ENCODE data around the gene C1orf21.

C1orf21 gene

GRCh38 chr1:184614667-184615066 is 227.8 kb downstream of the C1orf21 start:
- Histone ChIP-seq H3K4me1 (ENCODE audit: control insufficient read depth, insufficient read depth, low read length, poor library complexity, severe bottlenecking) (no peaks in the 10 kb centered on the region), H3K27ac (ENCODE audit: insufficient read depth, low read length, poor library complexity, severe bottlenecking) (no peak overlapping the region), H3K36me3 (ENCODE audit: control insufficient read depth, insufficient read depth, low read length) (no peaks in the 10 kb centered on the region), H3K27me3 (replicated peaks; ENCODE audit: control insufficient read depth, insufficient read depth, low read length, poor library complexity, severe bottlenecking) (no peaks in the 10 kb centered on the region), H3K9me3 (ENCODE audit: control insufficient read depth, low read length) (no peaks in the 10 kb centered on the region), H3K4me3 (ENCODE audit: insufficient read depth, low read depth, low read length, poor library complexity, severe bottlenecking) (no peak overlapping the region)
- no peak for DNase-seq

- no peak for DNase-seq
- H3K4me1 ChIP-seq (ENCODE audit: control insufficient read depth, insufficient read depth, low read length, poor library complexity, severe bottlenecking): no peaks in the 10 kb centered on the region
- no peaks in the 10 kb centered on the region for H3K27me3 ChIP-seq (replicated peaks; ENCODE audit: control insufficient read depth, insufficient read depth, low read length, poor library complexity, severe bottlenecking)
- H3K4me3 ChIP-seq (ENCODE audit: insufficient read depth, low read depth, low read length, poor library complexity, severe bottlenecking): no peak overlapping the region
- H3K36me3 ChIP-seq (ENCODE audit: control insufficient read depth, insufficient read depth, low read length): no peaks in the 10 kb centered on the region
- no peak overlapping the region for H3K27ac ChIP-seq (ENCODE audit: insufficient read depth, low read length, poor library complexity, severe bottlenecking)
- no peaks in the 10 kb centered on the region for H3K9me3 ChIP-seq (ENCODE audit: control insufficient read depth, low read length)
Measured at GRCh38 chr1:184615301-184615700, 228.5 kb downstream of the C1orf21 start.

- Histone ChIP-seq H3K9me3 (ENCODE audit: control insufficient read depth, low read length) (no peaks in the 10 kb centered on the region), H3K4me3 (ENCODE audit: insufficient read depth, low read depth, low read length, poor library complexity, severe bottlenecking) (no peak overlapping the region), H3K4me1 (ENCODE audit: control insufficient read depth, insufficient read depth, low read length, poor library complexity, severe bottlenecking) (no peaks in the 10 kb centered on the region), H3K27me3 (replicated peaks; ENCODE audit: control insufficient read depth, insufficient read depth, low read length, poor library complexity, severe bottlenecking) (no peaks in the 10 kb centered on the region), H3K36me3 (ENCODE audit: control insufficient read depth, insufficient read depth, low read length) (no peaks in the 10 kb centered on the region), H3K27ac (ENCODE audit: insufficient read depth, low read length, poor library complexity, severe bottlenecking) (no peak overlapping the region)
- DNase-seq: no peak
Measured at GRCh38 chr1:184616504-184616903, 229.7 kb downstream of the C1orf21 start.

GRCh38 chr1:184617433-184618029 is 230.7 kb downstream of the C1orf21 start:
- Histone ChIP-seq H3K27ac (ENCODE audit: insufficient read depth, low read length, poor library complexity, severe bottlenecking) (no peak overlapping the region), H3K27me3 (replicated peaks; ENCODE audit: control insufficient read depth, insufficient read depth, low read length, poor library complexity, severe bottlenecking) (no peaks in the 10 kb centered on the region), H3K4me3 (ENCODE audit: insufficient read depth, low read depth, low read length, poor library complexity, severe bottlenecking) (no peak overlapping the region), H3K36me3 (ENCODE audit: control insufficient read depth, insufficient read depth, low read length) (no peaks in the 10 kb centered on the region), H3K4me1 (ENCODE audit: control insufficient read depth, insufficient read depth, low read length, poor library complexity, severe bottlenecking) (no peaks in the 10 kb centered on the region), H3K9me3 (ENCODE audit: control insufficient read depth, low read length) (no peaks in the 10 kb centered on the region)
- no peak for DNase-seq

- no peaks in the 10 kb centered on the region for H3K4me1 ChIP-seq (ENCODE audit: control insufficient read depth, insufficient read depth, low read length, poor library complexity, severe bottlenecking)
- no peak for DNase-seq
- H3K27ac ChIP-seq (ENCODE audit: insufficient read depth, low read length, poor library complexity, severe bottlenecking): no peak overlapping the region
- H3K9me3 ChIP-seq (ENCODE audit: control insufficient read depth, low read length): no peaks in the 10 kb centered on the region
- no peaks in the 10 kb centered on the region for H3K27me3 ChIP-seq (replicated peaks; ENCODE audit: control insufficient read depth, insufficient read depth, low read length, poor library complexity, severe bottlenecking)
- H3K36me3 ChIP-seq (ENCODE audit: control insufficient read depth, insufficient read depth, low read length): no peaks in the 10 kb centered on the region
- H3K4me3 ChIP-seq (ENCODE audit: insufficient read depth, low read depth, low read length, poor library complexity, severe bottlenecking): no peak overlapping the region
Measured at GRCh38 chr1:184618851-184619250, 232.0 kb downstream of the C1orf21 start.

GRCh38 chr1:184620469-184620868 is 233.6 kb downstream of the C1orf21 start:
- no peak for DNase-seq
- H3K4me3 ChIP-seq (ENCODE audit: insufficient read depth, low read depth, low read length, poor library complexity, severe bottlenecking): no peak overlapping the region
- no peaks in the 10 kb centered on the region for H3K9me3 ChIP-seq (ENCODE audit: control insufficient read depth, low read length)
- H3K27me3 ChIP-seq (replicated peaks; ENCODE audit: control insufficient read depth, insufficient read depth, low read length, poor library complexity, severe bottlenecking): no peaks in the 10 kb centered on the region
- no peaks in the 10 kb centered on the region for H3K4me1 ChIP-seq (ENCODE audit: control insufficient read depth, insufficient read depth, low read length, poor library complexity, severe bottlenecking)
- H3K36me3 ChIP-seq (ENCODE audit: control insufficient read depth, insufficient read depth, low read length): no peaks in the 10 kb centered on the region
- H3K27ac ChIP-seq (ENCODE audit: insufficient read depth, low read length, poor library complexity, severe bottlenecking): no peak overlapping the region

- H3K27ac ChIP-seq (ENCODE audit: insufficient read depth, low read length, poor library complexity, severe bottlenecking): no peak overlapping the region
- H3K9me3 ChIP-seq (ENCODE audit: control insufficient read depth, low read length): no peaks in the 10 kb centered on the region
- no peaks in the 10 kb centered on the region for H3K36me3 ChIP-seq (ENCODE audit: control insufficient read depth, insufficient read depth, low read length)
- no peaks in the 10 kb centered on the region for H3K27me3 ChIP-seq (replicated peaks; ENCODE audit: control insufficient read depth, insufficient read depth, low read length, poor library complexity, severe bottlenecking)
- no peak for DNase-seq
- H3K4me3 ChIP-seq (ENCODE audit: insufficient read depth, low read depth, low read length, poor library complexity, severe bottlenecking): no peak overlapping the region
- H3K4me1 ChIP-seq (ENCODE audit: control insufficient read depth, insufficient read depth, low read length, poor library complexity, severe bottlenecking): no peaks in the 10 kb centered on the region
Measured at GRCh38 chr1:184621260-184621659, 234.4 kb downstream of the C1orf21 start.

- no peak for DNase-seq
- Histone ChIP-seq H3K27me3 (replicated peaks; ENCODE audit: control insufficient read depth, insufficient read depth, low read length, poor library complexity, severe bottlenecking) (no peaks in the 10 kb centered on the region), H3K36me3 (ENCODE audit: control insufficient read depth, insufficient read depth, low read length) (no peaks in the 10 kb centered on the region), H3K9me3 (ENCODE audit: control insufficient read depth, low read length) (no peaks in the 10 kb centered on the region), H3K4me3 (ENCODE audit: insufficient read depth, low read depth, low read length, poor library complexity, severe bottlenecking) (no peak overlapping the region), H3K27ac (ENCODE audit: insufficient read depth, low read length, poor library complexity, severe bottlenecking) (no peak overlapping the region), H3K4me1 (ENCODE audit: control insufficient read depth, insufficient read depth, low read length, poor library complexity, severe bottlenecking) (no peaks in the 10 kb centered on the region)
Measured at GRCh38 chr1:184622136-184622823, 235.5 kb downstream of the C1orf21 start.

GRCh38 chr1:184623404-184623803 is 236.6 kb downstream of the C1orf21 start:
- no peaks in the 10 kb centered on the region for H3K4me1 ChIP-seq (ENCODE audit: control insufficient read depth, insufficient read depth, low read length, poor library complexity, severe bottlenecking)
- no peaks in the 10 kb centered on the region for H3K27me3 ChIP-seq (replicated peaks; ENCODE audit: control insufficient read depth, insufficient read depth, low read length, poor library complexity, severe bottlenecking)
- no peaks in the 10 kb centered on the region for H3K9me3 ChIP-seq (ENCODE audit: control insufficient read depth, low read length)
- no peak overlapping the region for H3K4me3 ChIP-seq (ENCODE audit: insufficient read depth, low read depth, low read length, poor library complexity, severe bottlenecking)
- DNase-seq: no peak
- H3K27ac ChIP-seq (ENCODE audit: insufficient read depth, low read length, poor library complexity, severe bottlenecking): no peak overlapping the region
- no peaks in the 10 kb centered on the region for H3K36me3 ChIP-seq (ENCODE audit: control insufficient read depth, insufficient read depth, low read length)

GRCh38 chr1:184624051-184624450 is 237.2 kb downstream of the C1orf21 start:
- Histone ChIP-seq H3K9me3 (ENCODE audit: control insufficient read depth, low read length) (no peaks in the 10 kb centered on the region), H3K4me1 (ENCODE audit: control insufficient read depth, insufficient read depth, low read length, poor library complexity, severe bottlenecking) (no peaks in the 10 kb centered on the region), H3K27ac (ENCODE audit: insufficient read depth, low read length, poor library complexity, severe bottlenecking) (no peak overlapping the region), H3K4me3 (ENCODE audit: insufficient read depth, low read depth, low read length, poor library complexity, severe bottlenecking) (no peak overlapping the region), H3K36me3 (ENCODE audit: control insufficient read depth, insufficient read depth, low read length) (no peaks in the 10 kb centered on the region), H3K27me3 (replicated peaks; ENCODE audit: control insufficient read depth, insufficient read depth, low read length, poor library complexity, severe bottlenecking) (no peaks in the 10 kb centered on the region)
- DNase-seq: no peak

All from effector memory CD4-positive, alpha-beta T cell (primary cell).